ENCODE measurements around the gene MTCL1. TPM values are rescaled to one million over a fixed set of nuclear protein-coding genes. Genes with fewer than 3 reads are reported as not detected.

The MTCL1 gene
- total RNA-seq, 5 donors from 2014 or later (not counting 1 experiment from before 2014, with no cell fraction given), result 0.40 to 0.98 (median 0.83) TPM

GRCh38 chr18:8767340-8767739, 62.0 kb downstream of the MTCL1 start:
- no peaks in the 10 kb centered on the region for H3K9me3 ChIP-seq
- peaks cover 0 to 3% of the 10 kb centered on the region in 2 experiments for H3K27me3 ChIP-seq (replicated peaks in 1 of 2; ENCODE audit: control insufficient read depth in 2 of 2, extremely low read depth in 1 of 2, insufficient read depth in 2 of 2, low read length in 1 of 2)
- POLR2A ChIA-PET, result no interaction called here
- H3K4me1 ChIP-seq (ENCODE audit: control insufficient read depth in 1 of 2, extremely low read depth in 1 of 2, insufficient read depth in 2 of 2, low read length in 2 of 2), result no peaks in the 10 kb centered on the region
- no peak overlapping the region for H3K27ac Mint-ChIP-seq
- DNase-seq, result no peak
- peaks cover 0 to 5% of the 10 kb centered on the region in 2 donors for H3K27me3 Mint-ChIP-seq
- no peak overlapping the region for H3K4me3 Mint-ChIP-seq
- no peak for ATAC-seq (replicated peaks in 1 of 4)
- peaks cover 3% of the 10 kb centered on the region for H3K36me3 Mint-ChIP-seq
- WGBS (ENCODE audit: insufficient coverage), result 80% methylated on average over 1 of the region's 4 CpGs
- H3K4me1 Mint-ChIP-seq, result no peaks in the 10 kb centered on the region
- H3K4me3 ChIP-seq (ENCODE audit: control insufficient read depth in 1 of 2, extremely low read depth in 1 of 2, low read length in 1 of 2), result no peak overlapping the region
- no peak overlapping the region for H3K27ac ChIP-seq (ENCODE audit: low read length)
- no peaks in the 10 kb centered on the region for H3K36me3 ChIP-seq (ENCODE audit: control insufficient read depth in 2 of 2, extremely low read depth in 1 of 2, insufficient read depth in 1 of 2, low read length in 1 of 2)
- CTCF ChIA-PET, result no interaction called here
- peaks cover 0 to 3% (median 2%) of the 10 kb centered on the region in 3 donors for H3K9me3 Mint-ChIP-seq

- no peak overlapping the region for H3K27ac Mint-ChIP-seq
- ATAC-seq (replicated peaks in 1 of 4) (no peak), DNase-seq (no peak)
- H3K36me3 Mint-ChIP-seq, result no peaks in the 10 kb centered on the region
- Histone ChIP-seq H3K9me3 (no peaks in the 10 kb centered on the region), H3K4me1 (ENCODE audit: control insufficient read depth in 1 of 2, extremely low read depth in 1 of 2, insufficient read depth in 2 of 2, low read length in 2 of 2) (no peaks in the 10 kb centered on the region), H3K27me3 (replicated peaks in 1 of 2; ENCODE audit: control insufficient read depth in 2 of 2, extremely low read depth in 1 of 2, insufficient read depth in 2 of 2, low read length in 1 of 2) (no peaks in the 10 kb centered on the region), H3K4me3 (ENCODE audit: control insufficient read depth in 1 of 2, extremely low read depth in 1 of 2, low read length in 1 of 2) (no peak overlapping the region), H3K36me3 (ENCODE audit: control insufficient read depth in 2 of 2, extremely low read depth in 1 of 2, insufficient read depth in 1 of 2, low read length in 1 of 2) (no peaks in the 10 kb centered on the region), H3K27ac (ENCODE audit: low read length) (no peak overlapping the region)
- CTCF ChIA-PET, result no interaction called here
- no peaks in the 10 kb centered on the region for H3K9me3 Mint-ChIP-seq
- H3K4me3 Mint-ChIP-seq, result no peak overlapping the region
- POLR2A ChIA-PET, result no interaction called here
- WGBS (ENCODE audit: insufficient coverage), result 43% methylated on average over 1 of the region's 3 CpGs
- H3K4me1 Mint-ChIP-seq, result no peaks in the 10 kb centered on the region
- no peaks in the 10 kb centered on the region for H3K27me3 Mint-ChIP-seq
These were observed 64.2 kb downstream of the MTCL1 start for GRCh38 chr18:8769509-8770095.

GRCh38 chr18:8770657-8771056, 65.3 kb downstream of the MTCL1 start:
- H3K27ac Mint-ChIP-seq, result no peak overlapping the region
- CTCF ChIA-PET, result no interaction called here

GRCh38 chr18:8771930-8772329, 66.6 kb downstream of the MTCL1 start:
- no peaks in the 10 kb centered on the region for H3K36me3 ChIP-seq (ENCODE audit: control insufficient read depth in 2 of 2, extremely low read depth in 1 of 2, insufficient read depth in 1 of 2, low read length in 1 of 2)
- H3K27ac ChIP-seq (ENCODE audit: low read length), result no peak overlapping the region
- Mint-ChIP-seq H3K4me1 (no peaks in the 10 kb centered on the region), H3K4me3 (no peak overlapping the region), H3K27ac (no peak overlapping the region), H3K9me3 (no peaks in the 10 kb centered on the region), H3K36me3 (no peaks in the 10 kb centered on the region), H3K27me3 (no peaks in the 10 kb centered on the region)
- H3K4me1 ChIP-seq (ENCODE audit: control insufficient read depth in 1 of 2, extremely low read depth in 1 of 2, insufficient read depth in 2 of 2, low read length in 2 of 2), result no peaks in the 10 kb centered on the region
- no peaks in the 10 kb centered on the region for H3K27me3 ChIP-seq (replicated peaks in 1 of 2; ENCODE audit: control insufficient read depth in 2 of 2, extremely low read depth in 1 of 2, insufficient read depth in 2 of 2, low read length in 1 of 2)
- no peak for ATAC-seq (replicated peaks in 1 of 4)
- ChIA-PET CTCF (interaction anchor here in 1 of 2 donors (0.6 kb wide), 1 partner anchor 175 kb away, joined by 3 read pairs; no protein-coding TSS in a partner anchor), POLR2A (no interaction called here)
- H3K9me3 ChIP-seq, result no peaks in the 10 kb centered on the region
- no peak overlapping the region for H3K4me3 ChIP-seq (ENCODE audit: control insufficient read depth in 1 of 2, extremely low read depth in 1 of 2, low read length in 1 of 2)
- WGBS (ENCODE audit: insufficient coverage), result 95% methylated on average over 5 of the region's 8 CpGs
- no peak for DNase-seq

More at GRCh38 chr18:8770657-8771056, 65.3 kb downstream of the MTCL1 start:
- Mint-ChIP-seq H3K4me1 (no peaks in the 10 kb centered on the region), H3K9me3 (no peaks in the 10 kb centered on the region), H3K27me3 (no peaks in the 10 kb centered on the region), H3K36me3 (no peaks in the 10 kb centered on the region), H3K4me3 (no peak overlapping the region)
- Histone ChIP-seq H3K36me3 (ENCODE audit: control insufficient read depth in 2 of 2, extremely low read depth in 1 of 2, insufficient read depth in 1 of 2, low read length in 1 of 2) (no peaks in the 10 kb centered on the region), H3K4me1 (ENCODE audit: control insufficient read depth in 1 of 2, extremely low read depth in 1 of 2, insufficient read depth in 2 of 2, low read length in 2 of 2) (no peaks in the 10 kb centered on the region), H3K27me3 (replicated peaks in 1 of 2; ENCODE audit: control insufficient read depth in 2 of 2, extremely low read depth in 1 of 2, insufficient read depth in 2 of 2, low read length in 1 of 2) (no peaks in the 10 kb centered on the region), H3K9me3 (no peaks in the 10 kb centered on the region), H3K4me3 (ENCODE audit: control insufficient read depth in 1 of 2, extremely low read depth in 1 of 2, low read length in 1 of 2) (no peak overlapping the region), H3K27ac (ENCODE audit: low read length) (no peak overlapping the region)
- DNase-seq (no peak), ATAC-seq (replicated peaks in 1 of 4) (no peak)
- POLR2A ChIA-PET, result no interaction called here
- WGBS (ENCODE audit: insufficient coverage), result no CpG with 5 or more reads among the region's 1 CpG

DNA sequence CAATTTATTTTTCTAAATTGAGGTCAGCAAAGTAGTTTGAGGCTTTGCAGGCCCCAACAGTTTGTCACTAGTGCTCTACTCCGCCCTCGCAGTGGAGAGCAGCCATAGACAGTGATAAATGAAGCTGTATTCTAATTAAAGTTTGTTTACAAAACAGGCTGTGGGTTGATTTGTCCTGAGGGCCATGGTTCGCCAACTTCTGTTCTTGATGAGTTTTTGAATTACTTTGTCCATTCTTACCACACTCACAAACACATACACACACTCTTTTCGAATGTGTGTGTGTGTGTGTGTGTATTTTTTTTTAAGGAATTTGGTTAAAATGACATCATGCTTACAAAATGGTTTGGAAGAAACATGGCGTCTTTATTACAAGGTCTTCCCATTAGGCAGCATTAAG, 68.6 kb downstream of the MTCL1 start:
- Mint-ChIP-seq H3K9me3 (no peaks in the 10 kb centered on the region), H3K27me3 (peaks cover 0 to 2% of the 10 kb centered on the region in 2 donors), H3K36me3 (no peaks in the 10 kb centered on the region), H3K4me3 (no peak overlapping the region), H3K4me1 (no peaks in the 10 kb centered on the region), H3K27ac (no peak overlapping the region)
- POLR2A ChIA-PET, result no interaction called here
- Histone ChIP-seq H3K4me1 (ENCODE audit: control insufficient read depth in 1 of 2, extremely low read depth in 1 of 2, insufficient read depth in 2 of 2, low read length in 2 of 2) (no peaks in the 10 kb centered on the region), H3K27ac (ENCODE audit: low read length) (no peak overlapping the region), H3K36me3 (ENCODE audit: control insufficient read depth in 2 of 2, extremely low read depth in 1 of 2, insufficient read depth in 1 of 2, low read length in 1 of 2) (no peaks in the 10 kb centered on the region), H3K4me3 (ENCODE audit: control insufficient read depth in 1 of 2, extremely low read depth in 1 of 2, low read length in 1 of 2) (no peak overlapping the region), H3K27me3 (replicated peaks in 1 of 2; ENCODE audit: control insufficient read depth in 2 of 2, extremely low read depth in 1 of 2, insufficient read depth in 2 of 2, low read length in 1 of 2) (peaks cover 0 to under 1% of the 10 kb centered on the region in 2 experiments), H3K9me3 (no peaks in the 10 kb centered on the region)
- no peak for DNase-seq
- CTCF ChIA-PET, result interaction anchor here in 1 of 2 donors (0.9 kb wide), 1 partner anchor 1337 kb away, joined by 4 read pairs; no protein-coding TSS in a partner anchor
- no peak for ATAC-seq (replicated peaks in 1 of 4)
- no CpG with 5 or more reads among the region's 5 CpGs for WGBS (ENCODE audit: insufficient coverage)

GRCh38 chr18:8776013-8776943, 70.9 kb downstream of the MTCL1 start:
- no peaks in the 10 kb centered on the region for H3K36me3 ChIP-seq (ENCODE audit: control insufficient read depth in 2 of 2, extremely low read depth in 1 of 2, insufficient read depth in 1 of 2, low read length in 1 of 2)
- no peak overlapping the region for H3K4me3 ChIP-seq (ENCODE audit: control insufficient read depth in 1 of 2, extremely low read depth in 1 of 2, low read length in 1 of 2)
- H3K4me1 Mint-ChIP-seq, result no peaks in the 10 kb centered on the region
- peaks cover 0 to 9% of the 10 kb centered on the region in 2 experiments for H3K27me3 ChIP-seq (replicated peaks in 1 of 2; ENCODE audit: control insufficient read depth in 2 of 2, extremely low read depth in 1 of 2, insufficient read depth in 2 of 2, low read length in 1 of 2)
- ChIA-PET CTCF (no interaction called here), POLR2A (no interaction called here)
- ATAC-seq (replicated peaks in 1 of 4) (no peak), DNase-seq (no peak)
- no peaks in the 10 kb centered on the region for H3K9me3 ChIP-seq
- no peak overlapping the region for H3K27ac ChIP-seq (ENCODE audit: low read length)
- WGBS (ENCODE audit: insufficient coverage), result 93% methylated on average over 3 of the region's 10 CpGs
- H3K27ac Mint-ChIP-seq, result no peak overlapping the region
- H3K4me1 ChIP-seq (ENCODE audit: control insufficient read depth in 1 of 2, extremely low read depth in 1 of 2, insufficient read depth in 2 of 2, low read length in 2 of 2), result no peaks in the 10 kb centered on the region
- H3K9me3 Mint-ChIP-seq, result no peaks in the 10 kb centered on the region
- H3K36me3 Mint-ChIP-seq, result no peaks in the 10 kb centered on the region
- H3K4me3 Mint-ChIP-seq, result no peak overlapping the region
- peaks cover 4 to 5% of the 10 kb centered on the region in 2 donors for H3K27me3 Mint-ChIP-seq

Measured in T-cell (primary cell).